ENCODE data around the gene SLC35F3. TPM values are rescaled to one million over a fixed set of nuclear protein-coding genes. Genes with fewer than 3 reads are reported as not detected.
A peak's percentile ranks its signal among the peaks of the same experiment; 100 is the strongest.

SLC35F3 gene
- polyA plus RNA-seq, 4 donors, result 0.07 to 0.46 TPM; not detected in 2

- Histone ChIP-seq H3K9me3 (ENCODE audit: control insufficient read depth in 2 of 2, insufficient read depth in 1 of 2, low read depth in 1 of 2, low read length in 1 of 2) (no peaks in the 10 kb centered on the region), H3K36me3 (ENCODE audit: control insufficient read depth in 3 of 3, insufficient read depth in 2 of 3, low read depth in 1 of 3, low read length in 3 of 3) (no peaks in the 10 kb centered on the region), H3K27ac (ENCODE audit: low read depth in 1 of 3, low read length in 2 of 3) (no peak overlapping the region), H3K27me3 (ENCODE audit: control insufficient read depth in 3 of 3, insufficient read depth in 3 of 3, low read length in 3 of 3) (no peaks in the 10 kb centered on the region), H3K4me3 (ENCODE audit: low read depth in 1 of 3, low read length in 3 of 3) (no peak overlapping the region), H3K4me1 (ENCODE audit: control insufficient read depth in 3 of 3, insufficient read depth in 2 of 3, low read depth in 1 of 3, low read length in 2 of 3) (no peaks in the 10 kb centered on the region)
- FAIRE-seq (no peak), DNase-seq (no peak)
- WGBS, 3 donors, result 82 to 100% (median 89%) methylated on average over 1 of the region's 1 CpG
Observed at GRCh38 chr1:234044079-234044478, 139.6 kb downstream of the SLC35F3 start.

- H3K27me3 ChIP-seq (ENCODE audit: control insufficient read depth in 3 of 3, insufficient read depth in 3 of 3, low read length in 3 of 3), result no peaks in the 10 kb centered on the region
- no peak for FAIRE-seq
- no peak overlapping the region for H3K27ac ChIP-seq (ENCODE audit: low read depth in 1 of 3, low read length in 2 of 3)
- H3K4me1 ChIP-seq (ENCODE audit: control insufficient read depth in 3 of 3, insufficient read depth in 2 of 3, low read depth in 1 of 3, low read length in 2 of 3), result no peaks in the 10 kb centered on the region
- no peaks in the 10 kb centered on the region for H3K36me3 ChIP-seq (ENCODE audit: control insufficient read depth in 3 of 3, insufficient read depth in 2 of 3, low read depth in 1 of 3, low read length in 3 of 3)
- H3K9me3 ChIP-seq (ENCODE audit: control insufficient read depth in 2 of 2, insufficient read depth in 1 of 2, low read depth in 1 of 2, low read length in 1 of 2), result no peaks in the 10 kb centered on the region
- no peak for DNase-seq
- no peak overlapping the region for H3K4me3 ChIP-seq (ENCODE audit: low read depth in 1 of 3, low read length in 3 of 3)
Observed at GRCh38 chr1:234047123-234047522, 142.6 kb downstream of the SLC35F3 start.

- no peak overlapping the region for H3K27ac ChIP-seq (ENCODE audit: low read depth in 1 of 3, low read length in 2 of 3)
- no peaks in the 10 kb centered on the region for H3K9me3 ChIP-seq (ENCODE audit: control insufficient read depth in 2 of 2, insufficient read depth in 1 of 2, low read depth in 1 of 2, low read length in 1 of 2)
- FAIRE-seq, result no peak
- no peaks in the 10 kb centered on the region for H3K4me1 ChIP-seq (ENCODE audit: control insufficient read depth in 3 of 3, insufficient read depth in 2 of 3, low read depth in 1 of 3, low read length in 2 of 3)
- no peaks in the 10 kb centered on the region for H3K36me3 ChIP-seq (ENCODE audit: control insufficient read depth in 3 of 3, insufficient read depth in 2 of 3, low read depth in 1 of 3, low read length in 3 of 3)
- 60 to 70% (median 63%) methylated on average over 3 of the region's 3 CpGs for WGBS, 3 donors
- no peaks in the 10 kb centered on the region for H3K27me3 ChIP-seq (ENCODE audit: control insufficient read depth in 3 of 3, insufficient read depth in 3 of 3, low read length in 3 of 3)
- no peak overlapping the region for H3K4me3 ChIP-seq (ENCODE audit: low read depth in 1 of 3, low read length in 3 of 3)
- DNase-seq, result no peak
Observed at GRCh38 chr1:234062166-234062565, 157.7 kb downstream of the SLC35F3 start.

- H3K27me3 ChIP-seq (ENCODE audit: control insufficient read depth in 3 of 3, insufficient read depth in 3 of 3, low read length in 3 of 3), result no peaks in the 10 kb centered on the region
- no peak overlapping the region for H3K4me3 ChIP-seq (ENCODE audit: low read depth in 1 of 3, low read length in 3 of 3)
- no peak for FAIRE-seq
- no peaks in the 10 kb centered on the region for H3K36me3 ChIP-seq (ENCODE audit: control insufficient read depth in 3 of 3, insufficient read depth in 2 of 3, low read depth in 1 of 3, low read length in 3 of 3)
- no peaks in the 10 kb centered on the region for H3K4me1 ChIP-seq (ENCODE audit: control insufficient read depth in 3 of 3, insufficient read depth in 2 of 3, low read depth in 1 of 3, low read length in 2 of 3)
- H3K9me3 ChIP-seq (ENCODE audit: control insufficient read depth in 2 of 2, insufficient read depth in 1 of 2, low read depth in 1 of 2, low read length in 1 of 2), result no peaks in the 10 kb centered on the region
- DNase-seq, result peak; percentile 61 to 70
- H3K27ac ChIP-seq (ENCODE audit: low read depth in 1 of 3, low read length in 2 of 3), result no peak overlapping the region
- 22 to 24% (median 23%) methylated on average over 17 of the region's 17 CpGs for WGBS, 3 donors
Observed at GRCh38 chr1:234065794-234066447, 161.4 kb downstream of the SLC35F3 start.

- WGBS, 3 donors, result 70 to 79% (median 75%) methylated on average over 8 of the region's 8 CpGs
- FAIRE-seq (no peak), DNase-seq (no peak)
- H3K36me3 ChIP-seq (ENCODE audit: control insufficient read depth in 3 of 3, insufficient read depth in 2 of 3, low read depth in 1 of 3, low read length in 3 of 3), result no peaks in the 10 kb centered on the region
- H3K27ac ChIP-seq (ENCODE audit: low read depth in 1 of 3, low read length in 2 of 3), result no peak overlapping the region
- H3K4me1 ChIP-seq (ENCODE audit: control insufficient read depth in 3 of 3, insufficient read depth in 2 of 3, low read depth in 1 of 3, low read length in 2 of 3), result no peaks in the 10 kb centered on the region
- no peaks in the 10 kb centered on the region for H3K27me3 ChIP-seq (ENCODE audit: control insufficient read depth in 3 of 3, insufficient read depth in 3 of 3, low read length in 3 of 3)
- no peaks in the 10 kb centered on the region for H3K9me3 ChIP-seq (ENCODE audit: control insufficient read depth in 2 of 2, insufficient read depth in 1 of 2, low read depth in 1 of 2, low read length in 1 of 2)
- no peak overlapping the region for H3K4me3 ChIP-seq (ENCODE audit: low read depth in 1 of 3, low read length in 3 of 3)
Observed at GRCh38 chr1:234067581-234068337, 163.3 kb downstream of the SLC35F3 start.

- FAIRE-seq, result no peak
- Histone ChIP-seq H3K27ac (ENCODE audit: low read depth in 1 of 3, low read length in 2 of 3) (no peak overlapping the region), H3K36me3 (ENCODE audit: control insufficient read depth in 3 of 3, insufficient read depth in 2 of 3, low read depth in 1 of 3, low read length in 3 of 3) (no peaks in the 10 kb centered on the region), H3K27me3 (ENCODE audit: control insufficient read depth in 3 of 3, insufficient read depth in 3 of 3, low read length in 3 of 3) (no peaks in the 10 kb centered on the region), H3K9me3 (ENCODE audit: control insufficient read depth in 2 of 2, insufficient read depth in 1 of 2, low read depth in 1 of 2, low read length in 1 of 2) (peaks cover 0 to 3% of the 10 kb centered on the region in 2 donors), H3K4me3 (ENCODE audit: low read depth in 1 of 3, low read length in 3 of 3) (no peak overlapping the region), H3K4me1 (ENCODE audit: control insufficient read depth in 3 of 3, insufficient read depth in 2 of 3, low read depth in 1 of 3, low read length in 2 of 3) (no peaks in the 10 kb centered on the region)
- WGBS, 3 donors, result 69 to 78% (median 72%) methylated on average over 3 of the region's 3 CpGs
- no peak for DNase-seq
Observed at GRCh38 chr1:234069760-234070159, 165.3 kb downstream of the SLC35F3 start.

GRCh38 chr1:234072793-234073192 lies 168.3 kb downstream of the SLC35F3 start:
- peaks cover 0 to 3% of the 10 kb centered on the region in 2 donors for H3K9me3 ChIP-seq (ENCODE audit: control insufficient read depth in 2 of 2, insufficient read depth in 1 of 2, low read depth in 1 of 2, low read length in 1 of 2)
- no peak for DNase-seq
- no peak overlapping the region for H3K27ac ChIP-seq (ENCODE audit: low read depth in 1 of 3, low read length in 2 of 3)
- peaks cover 0 to 3% (median 0%) of the 10 kb centered on the region in 3 donors for H3K27me3 ChIP-seq (ENCODE audit: control insufficient read depth in 3 of 3, insufficient read depth in 3 of 3, low read length in 3 of 3)
- H3K4me3 ChIP-seq (ENCODE audit: low read depth in 1 of 3, low read length in 3 of 3), result no peak overlapping the region
- 73 to 82% (median 78%) methylated on average over 3 of the region's 3 CpGs for WGBS, 3 donors
- FAIRE-seq, result no peak
- no peaks in the 10 kb centered on the region for H3K36me3 ChIP-seq (ENCODE audit: control insufficient read depth in 3 of 3, insufficient read depth in 2 of 3, low read depth in 1 of 3, low read length in 3 of 3)
- no peaks in the 10 kb centered on the region for H3K4me1 ChIP-seq (ENCODE audit: control insufficient read depth in 3 of 3, insufficient read depth in 2 of 3, low read depth in 1 of 3, low read length in 2 of 3)

GRCh38 chr1:234078143-234078542 lies 173.7 kb downstream of the SLC35F3 start:
- WGBS, 3 donors, result 92 to 100% (median 98%) methylated on average over 1 of the region's 1 CpG
- peaks cover 0 to 3% (median 2%) of the 10 kb centered on the region in 3 donors for H3K27me3 ChIP-seq (ENCODE audit: control insufficient read depth in 3 of 3, insufficient read depth in 3 of 3, low read length in 3 of 3)
- no peak overlapping the region for H3K4me3 ChIP-seq (ENCODE audit: low read depth in 1 of 3, low read length in 3 of 3)
- FAIRE-seq (no peak), DNase-seq (no peak)
- no peaks in the 10 kb centered on the region for H3K4me1 ChIP-seq (ENCODE audit: control insufficient read depth in 3 of 3, insufficient read depth in 2 of 3, low read depth in 1 of 3, low read length in 2 of 3)
- H3K36me3 ChIP-seq (ENCODE audit: control insufficient read depth in 3 of 3, insufficient read depth in 2 of 3, low read depth in 1 of 3, low read length in 3 of 3), result no peaks in the 10 kb centered on the region
- peaks cover 0 to 3% of the 10 kb centered on the region in 2 donors for H3K9me3 ChIP-seq (ENCODE audit: control insufficient read depth in 2 of 2, insufficient read depth in 1 of 2, low read depth in 1 of 2, low read length in 1 of 2)
- no peak overlapping the region for H3K27ac ChIP-seq (ENCODE audit: low read depth in 1 of 3, low read length in 2 of 3)
